Central memory CD4-positive, alpha-beta T cell (primary cell): ENCODE results near the gene MDGA2.
"Not testable (repeated sequence)": the region's sequence is repeated elsewhere in the genome, so short reads cannot be mapped to it uniquely, and the experiment has no call there.

Experiments
- DNase-seq: peaks from one replicate; pipeline ENCODE4 v3.0.0; 2022

The MDGA2 gene

DNA sequence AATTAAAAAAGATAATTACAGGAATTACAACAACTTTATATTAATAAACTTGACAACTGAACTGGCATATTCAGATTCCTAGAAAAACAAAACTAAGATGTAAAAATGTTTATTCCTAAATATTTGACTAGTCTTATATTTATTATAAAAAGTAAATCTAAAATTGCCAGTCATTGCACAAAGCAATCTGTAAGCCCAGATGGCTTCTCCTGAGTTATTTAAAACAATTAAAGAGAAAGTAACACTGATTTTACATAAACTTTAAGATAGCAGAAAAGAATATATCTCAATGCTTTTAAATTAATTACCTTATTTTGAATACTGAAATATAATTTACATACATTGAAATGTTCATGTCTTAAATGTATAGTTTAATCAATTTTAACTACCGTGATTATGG lies 589.7 kb downstream of the MDGA2 start:
- no peak for DNase-seq

DNA sequence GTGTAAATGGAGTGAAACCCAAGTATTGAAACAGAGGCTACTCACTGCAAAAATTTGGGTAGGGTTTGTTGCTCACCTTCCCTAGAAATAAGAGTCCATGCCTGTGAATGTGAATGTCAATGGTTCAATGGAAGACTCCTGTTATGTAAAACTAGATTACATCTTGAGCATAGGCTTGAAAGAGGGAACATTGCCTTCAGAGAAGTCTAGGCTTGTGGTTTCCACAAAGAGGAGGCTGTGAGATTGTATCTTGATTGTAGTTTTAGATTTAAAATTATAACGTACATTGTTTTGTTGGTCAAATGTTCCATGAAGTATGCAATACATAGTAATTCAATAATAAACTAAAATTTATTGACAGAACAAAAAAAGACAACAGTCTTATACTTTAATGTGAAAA lies 610.1 kb downstream of the MDGA2 start:
- no peak for DNase-seq

DNA sequence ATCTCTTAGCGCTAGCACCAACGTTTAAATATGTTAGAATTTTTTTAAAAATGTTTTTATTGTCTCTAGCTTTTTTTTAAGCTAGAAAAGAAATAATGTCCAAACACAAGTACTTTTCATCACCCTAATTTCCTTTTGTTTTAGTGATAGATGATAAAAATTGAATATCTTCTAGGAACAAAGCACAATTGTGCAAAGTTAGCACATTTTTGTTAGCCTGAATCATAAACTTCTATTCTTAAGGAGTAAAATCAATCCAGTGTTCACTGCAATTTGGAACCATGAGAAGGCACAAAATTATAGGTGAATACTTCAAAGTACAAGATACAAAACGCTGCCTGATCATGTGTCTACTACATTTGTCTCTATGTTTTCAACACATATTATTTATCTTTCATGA lies 615.4 kb downstream of the MDGA2 start:
- DNase-seq: no peak

DNA sequence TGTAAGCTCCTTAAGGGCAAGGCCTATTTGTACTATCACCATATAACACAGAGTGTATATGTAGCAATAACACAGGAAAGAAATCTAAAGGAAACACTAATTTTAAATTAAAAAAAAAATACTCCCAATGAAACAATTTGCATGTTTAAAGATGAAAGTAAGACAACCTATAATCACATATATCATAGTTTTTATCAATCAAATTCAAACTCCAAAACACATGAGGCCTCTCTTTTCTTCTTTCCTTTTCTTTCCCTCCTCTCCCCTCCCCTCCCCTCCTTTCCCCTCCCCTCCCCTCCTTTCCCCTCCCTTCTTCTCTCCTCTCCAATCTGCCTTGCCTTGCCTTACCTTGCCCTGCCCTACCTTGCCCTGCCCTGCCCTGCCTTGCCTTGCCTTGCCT lies 618.0 kb downstream of the MDGA2 start:
- no peak for DNase-seq

DNA sequence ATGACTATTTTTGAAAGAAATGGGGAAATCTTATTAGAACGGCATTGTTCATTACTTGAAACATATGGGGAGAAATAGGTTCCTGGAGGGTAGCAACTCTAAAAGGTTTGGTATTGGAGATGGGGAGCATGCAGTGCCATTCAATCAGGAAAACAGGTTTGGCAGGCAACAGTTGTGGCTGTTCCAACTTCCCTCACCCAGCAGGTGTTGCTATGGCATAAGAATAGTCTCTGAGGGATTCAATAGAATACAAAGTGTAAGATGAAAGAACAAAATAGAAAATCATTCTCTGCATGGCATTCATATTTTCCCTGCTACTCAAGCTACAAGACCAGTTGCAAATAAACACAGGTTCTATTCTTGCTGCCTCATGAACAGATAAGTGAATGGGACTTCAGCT lies 630.6 kb downstream of the MDGA2 start:
- no peak for DNase-seq

DNA sequence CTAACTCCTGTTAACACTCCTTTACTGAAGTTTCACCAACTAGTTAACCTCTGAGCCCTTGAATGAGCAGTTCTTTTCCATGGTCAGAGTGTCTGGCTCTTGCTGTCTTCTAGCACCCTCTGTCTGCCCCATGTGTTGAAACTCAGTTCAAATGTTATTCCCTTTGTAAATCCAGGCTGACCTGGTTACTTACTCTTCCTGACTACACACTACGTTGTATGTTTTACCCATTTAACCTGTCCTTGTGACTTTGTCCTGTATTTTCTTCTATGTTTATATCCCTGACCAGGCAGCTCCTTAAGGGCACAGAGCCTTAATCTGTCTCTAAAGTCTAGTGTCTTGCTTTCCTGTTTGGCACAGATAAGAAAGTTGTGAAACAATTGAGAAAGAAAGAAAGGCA lies 634.9 kb downstream of the MDGA2 start:
- DNase-seq: no peak

DNA sequence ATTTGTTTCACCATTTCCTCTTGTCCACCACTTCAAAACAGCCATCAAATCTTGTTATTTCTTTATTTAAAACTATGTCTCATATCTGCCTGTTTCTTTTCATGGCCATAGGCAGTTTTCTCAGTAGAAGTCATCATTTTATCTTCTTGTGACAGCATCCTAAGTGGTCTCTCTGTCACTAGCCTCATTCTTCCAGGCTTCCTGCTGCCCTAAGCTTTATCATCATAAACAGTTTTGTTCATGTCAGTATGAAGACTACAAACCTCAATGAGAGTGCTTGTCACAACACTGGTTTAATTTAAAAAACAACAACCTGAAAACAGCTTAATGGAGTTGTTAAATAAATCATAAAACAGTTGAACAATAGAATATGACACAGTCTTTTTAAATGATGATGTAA lies 636.1 kb downstream of the MDGA2 start:
- no peak for DNase-seq

DNA sequence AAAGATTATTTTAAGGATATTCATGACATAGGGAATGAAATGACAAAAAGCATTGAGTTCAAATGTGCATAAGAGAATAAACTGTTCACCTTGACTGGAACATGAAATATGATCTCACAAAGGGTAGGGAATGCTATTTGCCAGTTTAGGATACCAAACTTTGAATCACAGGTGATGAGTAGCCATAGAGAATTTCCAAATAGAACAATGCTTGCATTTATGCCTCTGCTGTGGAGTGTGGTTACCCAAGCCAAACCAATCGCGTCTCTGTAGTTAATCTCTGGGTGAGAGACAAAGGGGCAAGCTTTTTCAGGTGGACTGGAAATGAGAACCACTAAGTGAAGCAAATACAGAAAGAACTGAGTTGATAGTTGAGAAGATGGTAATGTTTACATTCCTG lies 652.7 kb downstream of the MDGA2 start:
- no peak for DNase-seq

DNA sequence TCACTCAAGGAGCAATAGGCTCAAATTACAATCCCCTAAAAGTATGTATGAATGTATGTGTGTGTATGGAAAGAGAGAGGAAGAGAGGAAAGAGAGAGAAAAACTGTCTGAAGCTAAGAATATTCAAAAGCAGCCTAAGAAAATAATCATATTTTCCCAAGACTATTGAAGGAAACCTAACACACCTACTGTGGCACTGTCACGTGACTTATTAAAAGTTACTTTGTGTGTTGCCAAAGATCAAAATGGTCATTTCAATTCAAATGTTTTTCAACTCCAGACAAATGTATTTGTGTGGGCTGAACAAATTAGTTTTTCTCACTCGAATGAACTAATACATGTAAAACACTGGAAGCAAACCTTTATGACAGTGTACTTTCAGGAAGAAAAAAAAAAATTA lies 654.9 kb downstream of the MDGA2 start:
- DNase-seq: no peak

DNA sequence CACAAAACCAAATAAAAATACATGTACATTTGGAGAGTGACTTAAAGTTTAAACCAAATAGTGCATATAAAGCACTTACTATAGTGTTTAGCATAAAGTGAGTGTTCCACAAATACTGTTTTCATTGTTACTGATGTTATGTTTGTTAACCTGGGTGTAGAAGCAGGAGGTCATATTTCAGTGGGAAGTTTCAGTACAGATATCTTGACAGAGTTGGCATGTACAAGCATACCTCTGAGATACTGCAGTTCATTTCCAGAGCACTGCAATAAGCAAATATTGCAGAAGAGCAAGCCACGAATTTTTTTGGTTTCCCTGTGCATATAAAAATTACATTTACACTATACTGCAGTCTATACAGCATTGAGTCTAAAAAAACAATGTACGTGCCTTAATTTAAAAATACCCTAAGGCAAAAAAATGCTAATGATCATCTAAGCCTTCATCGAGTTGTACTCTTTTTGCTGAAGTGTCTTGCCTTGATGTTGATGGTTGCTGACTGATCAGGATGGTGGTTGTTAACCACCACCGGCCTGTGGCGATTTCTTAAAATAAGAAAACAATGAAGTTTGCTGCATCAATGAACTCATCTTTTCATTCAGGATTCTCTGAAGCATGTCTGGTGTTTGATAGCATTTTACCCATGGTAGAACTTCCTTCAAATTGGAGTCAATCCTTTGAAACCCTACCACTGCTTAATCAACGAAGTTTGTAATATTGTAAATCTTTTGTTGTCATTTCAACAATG lies 662.7 kb downstream of the MDGA2 start:
- DNase-seq: no peak

DNA sequence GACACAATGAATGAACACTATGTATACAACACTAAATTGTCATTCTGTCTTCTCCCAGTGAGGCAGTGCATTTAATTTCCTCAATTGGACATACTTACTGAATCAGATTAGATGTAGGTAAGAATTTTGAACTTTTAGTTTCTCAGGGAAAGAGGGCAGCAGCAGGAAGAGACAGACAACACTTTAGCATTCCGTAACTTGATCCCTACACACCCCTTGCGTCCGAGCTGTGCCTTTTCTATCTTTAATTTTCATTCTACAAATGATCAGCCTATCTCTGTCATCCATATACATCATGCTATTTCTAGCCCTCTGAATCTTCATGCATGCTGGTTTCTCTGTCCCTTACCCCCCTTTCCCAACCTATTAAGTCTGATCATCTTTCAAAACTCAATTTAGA lies 665.8 kb downstream of the MDGA2 start:
- no peak for DNase-seq

DNA sequence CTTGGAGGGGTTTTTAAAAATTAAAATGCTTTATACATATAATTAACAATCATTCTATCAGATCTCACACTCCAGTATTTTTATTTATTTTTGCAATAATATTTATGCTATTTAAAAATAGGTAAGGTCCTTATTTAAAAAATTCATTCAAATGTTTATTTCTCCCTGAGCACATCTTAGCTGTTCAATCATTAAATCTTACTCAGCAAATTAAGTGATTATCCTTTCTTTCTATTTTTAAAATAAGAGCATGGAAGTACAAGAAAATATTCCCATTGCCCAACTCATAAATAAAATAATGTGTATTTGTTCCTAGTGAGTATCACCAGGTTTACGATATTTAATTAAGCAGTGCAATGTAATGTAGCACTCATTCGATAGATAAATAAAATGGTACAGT lies 666.7 kb downstream of the MDGA2 start:
- DNase-seq: no peak

DNA sequence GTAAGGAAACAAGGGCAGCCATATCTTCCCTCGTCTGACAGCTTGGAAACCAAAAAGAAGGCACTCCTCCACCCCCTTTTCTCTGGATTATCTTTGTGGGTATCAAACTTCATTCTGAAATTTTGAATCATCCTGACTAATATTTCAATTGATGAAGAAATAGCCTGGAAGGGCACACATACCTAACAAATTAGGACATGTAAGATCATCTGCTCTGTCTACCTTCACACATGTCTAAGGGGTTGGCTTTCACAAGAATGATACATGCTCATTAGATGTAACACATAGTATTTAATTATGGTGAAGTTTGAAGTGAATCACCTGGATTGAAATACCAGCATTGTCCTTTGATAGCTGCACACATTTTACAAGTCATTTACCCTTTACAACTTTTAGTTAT lies 675.7 kb downstream of the MDGA2 start:
- no peak for DNase-seq

DNA sequence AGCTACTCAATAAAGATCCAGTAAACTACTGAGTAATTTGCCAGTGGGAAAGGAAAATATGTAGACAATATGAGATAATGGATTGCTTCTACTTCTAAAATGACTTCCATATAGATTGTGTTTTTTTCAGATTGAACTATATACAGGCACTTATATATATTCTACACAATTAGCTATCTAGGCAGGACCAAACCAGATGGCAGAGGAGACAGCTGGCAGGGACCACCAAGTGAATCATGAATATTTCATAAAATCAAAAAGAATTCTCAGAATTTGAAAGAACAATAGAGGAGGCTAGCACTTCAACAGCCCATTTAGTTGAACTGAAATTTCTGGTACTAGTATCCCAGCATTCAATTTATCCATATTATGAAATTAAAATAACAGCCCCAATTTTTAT lies 685.8 kb downstream of the MDGA2 start:
- no peak for DNase-seq

DNA sequence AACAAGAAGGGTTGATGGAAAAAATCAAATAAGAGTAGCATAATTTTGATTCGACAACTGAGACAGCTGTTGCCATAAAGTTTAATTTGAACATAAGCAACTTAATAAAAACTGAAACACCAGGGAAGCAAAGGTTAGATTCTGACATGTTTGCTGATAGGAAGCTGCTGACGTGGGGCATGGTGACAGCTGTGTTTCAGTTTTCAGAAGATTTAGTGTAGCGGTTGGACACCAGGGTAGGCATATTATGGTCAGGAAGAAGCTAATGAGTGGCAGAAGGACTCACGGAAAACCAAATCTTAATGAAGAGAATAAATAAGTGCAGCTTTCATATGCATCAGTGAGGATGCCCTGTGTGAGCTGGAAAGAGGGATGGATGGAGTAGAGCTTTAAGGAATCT lies 687.1 kb downstream of the MDGA2 start:
- DNase-seq: no peak

DNA sequence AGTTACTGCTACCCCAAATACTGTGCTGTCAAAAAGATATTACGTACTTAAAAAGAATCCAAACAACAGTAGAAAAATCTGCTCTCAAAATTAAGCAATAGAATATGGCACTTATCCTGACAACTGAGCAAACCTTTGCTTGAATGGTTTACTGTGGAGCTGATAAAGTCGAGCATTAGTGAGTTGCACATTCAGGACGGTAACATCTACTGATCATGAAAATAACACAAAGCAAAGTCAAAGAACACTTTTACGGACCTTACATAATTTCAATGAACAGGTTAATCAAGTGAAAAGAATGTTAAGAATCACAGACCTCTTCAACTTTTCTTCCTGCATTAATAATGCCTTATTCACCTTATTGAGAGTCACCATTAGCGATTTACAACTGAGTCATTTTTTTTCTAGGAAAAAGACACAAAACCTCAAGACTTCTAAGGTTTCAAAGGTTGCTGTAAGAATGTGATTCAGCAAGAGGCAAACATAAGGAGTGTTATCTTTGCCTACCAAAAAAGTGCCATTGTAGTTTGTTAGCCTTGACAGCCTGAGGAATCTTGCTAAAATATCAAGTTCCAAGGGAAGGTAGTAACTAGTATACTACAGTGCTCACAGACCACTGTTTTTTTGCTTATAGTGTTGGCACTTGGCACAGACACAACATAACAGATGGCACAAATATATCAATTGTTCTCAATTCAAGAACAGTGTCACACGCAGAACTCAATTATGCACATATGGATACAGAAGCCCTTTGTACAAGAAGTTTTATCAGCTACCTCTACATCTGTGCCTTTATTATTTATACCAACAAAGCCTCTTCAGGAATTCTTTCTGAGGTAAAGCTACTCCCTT lies 689.6 kb downstream of the MDGA2 start:
- no peak for DNase-seq

DNA sequence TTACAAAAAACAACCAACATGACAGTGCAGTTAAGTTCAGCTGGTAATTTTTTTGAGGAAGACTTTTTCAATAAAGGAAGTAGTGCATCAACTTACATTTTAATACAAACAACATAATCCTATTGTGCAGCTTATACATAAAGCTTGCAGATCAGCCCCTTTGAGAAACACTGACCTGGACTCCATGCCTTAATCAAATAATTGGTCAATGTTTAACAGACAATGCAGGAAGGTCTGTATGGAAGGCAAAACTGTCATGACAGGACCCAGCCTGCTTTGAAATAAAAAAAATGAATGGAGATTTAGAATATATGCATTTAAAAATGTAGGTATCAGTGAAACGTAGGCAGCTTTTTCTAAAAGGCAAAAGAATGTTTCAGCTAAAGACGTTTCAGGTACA lies 702.1 kb downstream of the MDGA2 start:
- no peak for DNase-seq

DNA sequence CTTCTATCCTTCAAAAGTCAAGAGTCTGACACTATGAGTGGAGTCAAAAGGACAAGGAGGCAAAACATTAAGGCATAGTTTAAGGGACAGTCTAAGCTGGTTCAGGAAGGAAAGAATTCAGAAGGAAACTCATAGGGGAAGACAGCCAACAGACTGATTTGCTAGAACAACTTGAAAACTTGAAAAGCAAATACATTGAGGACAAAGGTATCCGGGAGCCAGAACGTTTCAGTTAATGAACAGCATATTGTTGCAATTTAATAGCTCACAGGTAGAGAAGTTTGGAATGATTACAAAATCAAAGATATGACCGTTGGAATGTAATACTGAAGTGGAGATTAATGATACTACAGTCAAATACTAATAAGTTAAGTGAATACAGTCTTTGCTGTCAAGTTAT lies 711.0 kb downstream of the MDGA2 start:
- DNase-seq: no peak

DNA sequence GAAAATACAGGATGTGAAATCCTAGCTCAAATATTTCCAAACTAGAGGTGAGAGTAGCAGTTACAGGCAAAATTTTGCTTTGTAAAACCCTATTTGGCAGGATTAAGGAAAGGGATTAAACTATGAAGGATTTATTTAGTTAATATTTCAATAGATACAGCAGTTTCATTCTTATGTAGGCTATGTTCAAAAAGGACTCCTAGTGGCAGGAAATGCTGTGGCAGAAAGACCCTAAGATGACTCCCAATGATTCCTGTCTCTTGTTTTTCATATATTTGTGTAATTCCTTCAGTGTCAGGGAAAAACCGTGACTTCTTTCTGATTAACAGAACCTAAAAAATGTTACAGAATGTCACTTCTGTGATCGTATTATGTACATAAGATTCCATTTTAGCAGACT lies 724.3 kb downstream of the MDGA2 start:
- DNase-seq: no peak

DNA sequence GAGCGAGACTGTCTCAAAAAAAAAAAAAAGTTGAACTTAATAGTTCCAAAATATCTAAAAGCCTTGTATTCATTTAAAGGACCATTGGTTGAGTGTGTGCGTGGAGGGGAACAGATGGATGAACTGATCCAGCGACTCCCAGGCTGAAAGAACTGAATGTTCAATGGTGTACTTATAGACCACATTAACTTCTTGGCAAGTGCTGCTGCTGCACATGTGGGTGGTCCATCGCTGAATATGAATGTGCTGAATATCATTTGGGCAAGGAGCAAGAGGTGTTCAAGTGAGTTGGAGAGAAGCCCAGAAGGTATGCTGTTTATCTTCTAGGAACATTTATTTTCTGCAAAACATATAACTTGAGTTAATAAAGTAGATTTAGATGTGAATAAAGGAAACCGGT lies 734.8 kb downstream of the MDGA2 start:
- DNase-seq: no peak

DNA sequence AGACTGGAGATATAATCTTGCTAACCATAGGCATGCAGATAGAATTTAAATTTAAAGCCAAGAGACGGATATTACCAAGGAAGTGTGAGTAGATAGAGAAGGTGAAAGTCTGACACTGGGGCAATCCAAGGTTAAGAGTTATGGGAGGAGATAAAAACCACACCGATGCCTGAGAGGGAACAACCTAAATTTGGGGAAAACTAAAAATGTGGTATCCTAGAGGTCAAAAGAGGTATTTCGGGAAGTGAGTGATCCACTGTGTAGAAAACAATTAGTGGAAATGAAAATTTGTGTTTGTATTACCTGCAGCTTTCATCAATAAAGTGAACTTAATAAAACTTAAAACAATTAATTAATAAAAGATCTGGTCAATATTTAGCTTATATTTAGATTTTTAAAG lies 754.9 kb downstream of the MDGA2 start:
- DNase-seq: no peak

DNA sequence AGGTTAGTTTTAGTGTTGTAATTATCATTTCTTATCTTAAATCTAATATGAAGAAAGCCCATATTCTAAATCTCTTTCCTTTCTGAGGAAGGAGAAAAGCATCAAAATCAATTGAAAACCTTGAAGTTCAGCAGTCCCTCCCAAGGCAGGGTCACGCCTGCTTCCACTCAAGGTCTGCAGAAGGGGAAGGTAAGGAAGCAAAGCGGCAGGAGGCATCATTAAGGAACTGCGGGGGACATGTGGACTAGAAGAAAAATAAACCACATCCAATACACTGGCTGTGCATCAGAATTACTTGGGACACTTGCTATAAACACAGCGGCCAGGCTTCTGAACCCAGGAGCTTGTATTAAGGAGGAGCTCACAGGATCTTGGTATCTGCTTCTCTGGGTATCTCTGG lies 759.9 kb downstream of the MDGA2 start:
- DNase-seq: not testable (repeated sequence)

DNA sequence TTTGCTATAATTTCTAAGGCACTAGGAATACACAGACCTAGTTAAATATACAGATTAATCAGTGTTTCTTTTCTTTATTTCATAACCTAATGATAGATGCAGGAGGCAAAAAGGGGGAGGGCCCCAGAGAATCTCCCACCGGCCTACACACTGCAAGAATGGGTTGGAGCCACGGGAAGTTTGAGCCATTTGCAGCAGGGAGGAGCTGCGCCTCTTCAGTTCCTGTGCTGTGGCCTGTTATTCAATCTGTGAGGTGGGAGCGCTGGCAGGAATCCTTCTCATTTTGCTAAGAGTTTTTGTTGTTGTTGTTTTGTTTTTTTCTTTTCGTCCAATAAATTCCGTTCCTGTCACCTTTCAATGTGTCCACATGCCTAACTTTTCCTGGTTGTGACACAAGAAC lies 772.6 kb downstream of the MDGA2 start:
- DNase-seq: no peak

DNA sequence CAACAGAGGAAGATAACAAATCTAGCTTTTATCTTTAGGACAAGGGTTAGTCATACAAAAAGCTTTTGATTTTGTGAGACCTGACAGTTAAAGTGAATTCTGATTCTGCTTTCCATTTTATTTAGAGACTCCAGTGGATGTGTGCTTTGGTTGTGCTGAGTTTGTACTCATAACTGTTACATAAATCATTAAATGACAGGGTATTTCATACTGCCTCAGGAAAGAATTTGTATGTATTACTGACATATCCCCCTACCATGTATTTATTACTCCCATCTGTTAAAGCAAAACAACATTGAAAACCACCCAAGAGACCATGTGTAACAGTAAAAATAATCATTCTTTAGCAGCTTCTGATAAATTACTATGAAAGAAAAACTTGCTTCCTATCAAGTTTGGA lies 780.9 kb downstream of the MDGA2 start:
- no peak for DNase-seq

DNA sequence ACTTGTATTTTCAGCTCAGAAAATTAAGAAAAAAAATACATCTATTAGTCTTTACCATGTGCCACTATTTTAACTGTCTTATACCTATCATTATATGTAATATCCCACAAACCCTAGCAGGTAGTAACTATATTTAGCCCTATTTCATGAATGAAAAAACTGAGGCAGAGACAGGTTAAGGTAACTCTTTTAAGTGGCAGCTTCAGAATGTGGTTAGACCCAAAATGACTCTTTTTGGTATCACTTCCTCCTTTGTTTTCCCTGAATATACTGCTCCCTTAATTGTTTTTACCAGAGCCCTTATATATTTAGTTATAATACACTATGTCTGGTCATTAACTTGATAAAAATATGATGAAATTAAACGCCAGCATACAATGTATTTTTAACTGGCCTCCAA lies 788.3 kb downstream of the MDGA2 start:
- DNase-seq: no peak
